SU-DHL-6 (cell line): Measurements from ENCODE around the gene EPC1.

Source experiments
- H2AFZ ChIP-seq: fragments of 200-600 bp; sonication (generic); 2 replicates; pipeline ENCODE4 v1.6.1; 2014; ENCODE audit warnings: low read depth, mild to moderate bottlenecking, moderate library complexity, mixed read lengths, antibody characterized with exemption, low read length; ENCODE audit not compliant: severe bottlenecking
- H3F3A ChIP-seq: fragments of 200-600 bp; shearing (Covaris generic); 2 replicates; pipeline ENCODE4 v1.6.0; 2016; ENCODE audit warnings: antibody characterized with exemption, mild to moderate bottlenecking; ENCODE audit not compliant: insufficient read depth
- H3K27ac ChIP-seq: fragments of 200-600 bp; sonication (generic); 2 replicates; pipeline ENCODE4 v1.5.1; 2016; ENCODE audit warnings: low read depth, mild to moderate bottlenecking, low read length, moderate library complexity, mixed read lengths
- H3K27me3 ChIP-seq: fragments of 200-600 bp; sonication (generic), shearing (Covaris generic); 2 replicates; pipeline ENCODE4 v1.6.0; 2014; ENCODE audit warnings: mild to moderate bottlenecking, low read length
- H3K36me3 ChIP-seq: fragments of 200-600 bp; sonication (generic); 2 replicates; pipeline ENCODE4 v1.6.1; 2014; ENCODE audit warnings: mild to moderate bottlenecking, low read length, mixed read lengths
- H3K4me2 ChIP-seq: fragments of 300-600, 200-600 bp; shearing (Covaris generic), sonication (generic); 2 replicates; pipeline ENCODE4 v1.6.0; 2014; ENCODE audit warnings: low read length, low read depth, mild to moderate bottlenecking; ENCODE audit not compliant: poor library complexity, severe bottlenecking
- H3K4me3 ChIP-seq: fragments of 200-600 bp; sonication (generic); 2 replicates; pipeline ENCODE4 v1.5.1; 2014; ENCODE audit warnings: antibody characterized with exemption, low read length, mild to moderate bottlenecking, mixed read lengths; ENCODE audit not compliant: insufficient read depth, poor library complexity, severe bottlenecking
- H3K79me2 ChIP-seq: fragments of 200-600 bp; sonication (generic); 2 replicates; pipeline ENCODE4 v1.6.1; 2014; ENCODE audit warnings: mild to moderate bottlenecking, low read length, moderate library complexity; ENCODE audit not compliant: insufficient read depth
- H3K9ac ChIP-seq: fragments of 200-600 bp; sonication (generic); 2 replicates; pipeline ENCODE4 v1.7.0; 2014; ENCODE audit warnings: mild to moderate bottlenecking, low read length
- H3K9me2 ChIP-seq: fragments of 200-600 bp; sonication (generic); replicated peaks from 2 replicates; pipeline ENCODE4 v1.6.1; 2014; ENCODE audit warnings: low read length; ENCODE audit not compliant: insufficient read depth
- H3K9me3 ChIP-seq: fragments of 200-600 bp; sonication (generic); 2 replicates; pipeline ENCODE4 v1.6.1; 2014; ENCODE audit warnings: low read length, mixed read lengths; ENCODE audit not compliant: insufficient read depth
- H4K20me1 ChIP-seq: fragments of 200-600 bp; sonication (generic); 2 replicates; pipeline ENCODE4 v1.6.1; 2014; ENCODE audit warnings: low read depth, mild to moderate bottlenecking, antibody characterized with exemption, low read length, moderate library complexity, mixed read lengths
- CTCF ChIP-seq: fragments of 200-600 bp; sonication (generic); IDR thresholded peaks from one replicate; pipeline ENCODE4 v1.5.1; 2017; ENCODE audit warnings: antibody characterized with exemption, mild to moderate bottlenecking, low read length, moderate library complexity; ENCODE audit not compliant: insufficient read depth, poor library complexity, severe bottlenecking
- EZH2phosphoT487 ChIP-seq: fragments of 200-600 bp; sonication (generic), shearing (Covaris generic); conservative IDR thresholded peaks from 2 replicates; pipeline ENCODE4 v1.6.1; 2018; ENCODE audit warnings: mild to moderate bottlenecking, antibody characterized with exemption, low read length, moderate library complexity, mixed read lengths

Gene EPC1

GRCh38 chr10:32384171-32384570, 37.2 kb upstream of the EPC1 start:
- Histone ChIP-seq H3K9ac (no peak overlapping the region), H3K9me2 (no peaks in the 10 kb centered on the region), H4K20me1 (no peaks in the 10 kb centered on the region), H3K27ac (no peak overlapping the region), H3K27me3 (no peaks in the 10 kb centered on the region), H3K36me3 (no peaks in the 10 kb centered on the region), H3F3A (peaks cover 9% of the 10 kb centered on the region; the same call in 1 of the 2 replicates), H3K79me2 (no peaks in the 10 kb centered on the region), H3K4me3 (no peak overlapping the region), H3K9me3 (no peaks in the 10 kb centered on the region), H3K4me2 (no peak overlapping the region), H2AFZ (no peak overlapping the region)
- TF ChIP-seq CTCF (no peak), EZH2phosphoT487 (no peak)

GRCh38 chr10:32381165-32381564, 34.2 kb upstream of the EPC1 start:
- no peaks in the 10 kb centered on the region for H3K36me3 ChIP-seq
- no peaks in the 10 kb centered on the region for H4K20me1 ChIP-seq
- no peak overlapping the region for H3K4me2 ChIP-seq
- no peak overlapping the region for H3K4me3 ChIP-seq
- H3K9me2 ChIP-seq, result no peaks in the 10 kb centered on the region
- no peaks in the 10 kb centered on the region for H3K27me3 ChIP-seq
- no peaks in the 10 kb centered on the region for H3K9me3 ChIP-seq
- no peak overlapping the region for H2AFZ ChIP-seq
- no peak overlapping the region for H3K27ac ChIP-seq
- peaks cover 22% of the 10 kb centered on the region for H3K79me2 ChIP-seq
- TF ChIP-seq CTCF, result no peak
- TF ChIP-seq EZH2phosphoT487, result no peak
- peaks cover 20% of the 10 kb centered on the region for H3F3A ChIP-seq
- no peak overlapping the region for H3K9ac ChIP-seq

- no peaks in the 10 kb centered on the region for H4K20me1 ChIP-seq
- H3K27me3 ChIP-seq, result no peaks in the 10 kb centered on the region
- peaks cover 7% of the 10 kb centered on the region; the same call in 1 of the 2 replicates for H3K36me3 ChIP-seq
- H2AFZ ChIP-seq, result peak overlapping the region; percentile 95
- peaks cover 20% of the 10 kb centered on the region for H3F3A ChIP-seq
- peak overlapping the region; percentile 55; the same call in 1 of the 2 replicates for H3K9ac ChIP-seq
- peaks cover 33% of the 10 kb centered on the region for H3K79me2 ChIP-seq
- no peak overlapping the region for H3K4me3 ChIP-seq
- H3K27ac ChIP-seq, result peak overlapping the region; percentile 87; the same call in 1 of the 2 replicates
- peak overlapping the region; percentile 99 for H3K4me2 ChIP-seq
- no peak for TF ChIP-seq EZH2phosphoT487
- TF ChIP-seq CTCF, result no peak
- no peaks in the 10 kb centered on the region for H3K9me2 ChIP-seq
- no peaks in the 10 kb centered on the region for H3K9me3 ChIP-seq
These were observed 33.1 kb upstream of the EPC1 start for GRCh38 chr10:32379950-32380551.
